Measurements from ENCODE around the gene TBC1D2. TPM values are rescaled to one million over a fixed set of nuclear protein-coding genes. Genes with fewer than 3 reads are reported as not detected.

The TBC1D2 gene
- polyA plus RNA-seq, 2 of the 4 experiments (the other 2 are of a cell fraction) = 3.3 to 7.3 TPM

DNA sequence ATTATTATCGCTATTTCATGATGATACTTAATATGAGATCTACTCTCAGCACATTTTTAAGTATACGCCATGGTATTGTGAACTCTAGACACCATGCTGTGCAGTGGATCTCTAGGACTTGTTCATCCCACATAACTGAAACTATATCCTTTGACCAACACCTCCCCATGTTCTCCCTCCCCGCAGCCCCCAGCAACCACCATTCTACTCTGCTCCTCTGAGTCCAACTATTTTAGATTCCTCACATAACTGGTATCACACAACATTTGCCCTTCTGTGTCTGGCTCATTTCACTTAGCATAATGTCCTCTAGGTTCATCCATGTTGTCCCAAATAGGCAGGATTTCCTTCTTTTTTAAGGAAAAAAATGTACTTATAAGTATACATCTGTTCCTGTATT lies 6.6 kb upstream of the TBC1D2 start (continued):
- TF ChIP-seq KDM1A (IDR thresholded peaks at IDR 0.05; ENCODE audit: low read depth) = no peak
- TF ChIP-seq SMC3 (IDR thresholded peaks at IDR 0.05) = no peak
- no peak for TF ChIP-seq RAD21 (conservative IDR thresholded peaks at IDR 0.05 in 1 of 2, IDR thresholded peaks at IDR 0.05 in 1 of 2)
- no peak for TF ChIP-seq EP300 (IDR thresholded peaks at IDR 0.05)
- no peak for TF ChIP-seq PBX3 (IDR thresholded peaks at IDR 0.05)
- TF ChIP-seq CHD2 (IDR thresholded peaks at IDR 0.05; ENCODE audit: low read length, partially characterized antibody) = no peak

DNA sequence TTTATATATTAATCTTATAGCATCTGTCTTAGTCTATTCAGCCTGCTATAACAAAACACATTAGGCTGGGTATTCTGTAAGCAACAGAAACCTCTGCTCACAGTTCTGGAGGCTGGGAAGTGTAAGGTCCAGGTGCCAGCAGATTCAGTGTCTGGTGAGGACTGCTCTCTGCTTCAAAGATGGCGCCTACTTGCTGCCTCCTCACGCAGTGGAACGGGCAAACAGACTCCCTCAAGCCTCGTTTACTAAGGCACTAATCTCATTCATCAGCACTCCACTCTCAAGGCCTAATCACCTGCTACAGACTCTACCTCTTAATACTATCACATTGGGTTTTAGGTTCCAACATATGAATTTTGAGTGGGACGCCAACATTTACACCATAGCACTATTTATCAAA lies 5.2 kb upstream of the TBC1D2 start:
- H3K4me3 ChIP-seq = no peak overlapping the region
- TF ChIP-seq HDAC2 (IDR thresholded peaks at IDR 0.05) (no peak), CBX2 (IDR thresholded peaks at IDR 0.05; ENCODE audit: borderline replicate concordance, low read depth) (no peak), HEYL (CRISPR knock-in tag; IDR thresholded peaks at IDR 0.05) (no peak), JUN (IDR thresholded peaks at IDR 0.05) (no peak), HOXA7 (CRISPR knock-in tag; IDR thresholded peaks at IDR 0.05) (no peak), NPAS2 (CRISPR knock-in tag; IDR thresholded peaks at IDR 0.05; ENCODE audit: borderline replicate concordance) (no peak), EP300 (IDR thresholded peaks at IDR 0.05) (no peak), MYC (IDR thresholded peaks at IDR 0.05; ENCODE audit: borderline replicate concordance, low read length) (no peak), JUNB (IDR thresholded peaks at IDR 0.05) (no peak), FOXS1 (CRISPR knock-in tag; IDR thresholded peaks at IDR 0.05) (no peak), POLR2AphosphoS2 (conservative IDR thresholded peaks at IDR 0.05; ENCODE audit: low read length) (no peak), GATA3 (IDR thresholded peaks at IDR 0.05; ENCODE audit: borderline replicate concordance) (no peak)
- TF ChIP-seq, protein P1, sequence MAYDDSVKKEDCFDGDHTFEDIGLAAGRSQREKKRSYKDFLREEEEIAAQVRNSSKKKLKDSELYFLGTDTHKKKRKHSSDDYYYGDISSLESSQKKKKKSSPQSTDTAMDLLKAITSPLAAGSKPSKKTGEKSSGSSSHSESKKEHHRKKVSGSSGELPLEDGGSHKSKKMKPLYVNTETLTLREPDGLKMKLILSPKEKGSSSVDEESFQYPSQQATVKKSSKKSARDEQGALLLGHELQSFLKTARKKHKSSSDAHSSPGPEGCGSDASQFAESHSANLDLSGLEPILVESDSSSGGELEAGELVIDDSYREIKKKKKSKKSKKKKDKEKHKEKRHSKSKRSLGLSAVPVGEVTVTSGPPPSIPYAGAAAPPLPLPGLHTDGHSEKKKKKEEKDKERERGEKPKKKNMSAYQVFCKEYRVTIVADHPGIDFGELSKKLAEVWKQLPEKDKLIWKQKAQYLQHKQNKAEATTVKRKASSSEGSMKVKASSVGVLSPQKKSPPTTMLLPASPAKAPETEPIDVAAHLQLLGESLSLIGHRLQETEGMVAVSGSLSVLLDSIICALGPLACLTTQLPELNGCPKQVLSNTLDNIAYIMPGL (CRISPR knock-in tag; IDR thresholded peaks at IDR 0.05; ENCODE audit: borderline replicate concordance) = no peak
- TF ChIP-seq, protein P2, sequence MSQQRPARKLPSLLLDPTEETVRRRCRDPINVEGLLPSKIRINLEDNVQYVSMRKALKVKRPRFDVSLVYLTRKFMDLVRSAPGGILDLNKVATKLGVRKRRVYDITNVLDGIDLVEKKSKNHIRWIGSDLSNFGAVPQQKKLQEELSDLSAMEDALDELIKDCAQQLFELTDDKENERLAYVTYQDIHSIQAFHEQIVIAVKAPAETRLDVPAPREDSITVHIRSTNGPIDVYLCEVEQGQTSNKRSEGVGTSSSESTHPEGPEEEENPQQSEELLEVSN (IDR thresholded peaks at IDR 0.05; ENCODE audit: borderline replicate concordance, low read depth) = no peak
- TF ChIP-seq, protein P3, sequence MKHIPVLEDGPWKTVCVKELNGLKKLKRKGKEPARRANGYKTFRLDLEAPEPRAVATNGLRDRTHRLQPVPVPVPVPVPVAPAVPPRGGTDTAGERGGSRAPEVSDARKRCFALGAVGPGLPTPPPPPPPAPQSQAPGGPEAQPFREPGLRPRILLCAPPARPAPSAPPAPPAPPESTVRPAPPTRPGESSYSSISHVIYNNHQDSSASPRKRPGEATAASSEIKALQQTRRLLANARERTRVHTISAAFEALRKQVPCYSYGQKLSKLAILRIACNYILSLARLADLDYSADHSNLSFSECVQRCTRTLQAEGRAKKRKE (CRISPR knock-in tag; IDR thresholded peaks at IDR 0.05; ENCODE audit: low read depth) = no peak
- WGBS (ENCODE audit: missing lambda C conversion rate) = 71% methylated on average over 5 of the region's 5 CpGs
- ATAC-seq (no peak), FAIRE-seq (no peak), DNase-seq (ENCODE audit: low read depth in 1 of 2, low spot score in 1 of 2) (no peak)
- POLR2A ChIA-PET = no interaction called here
- H3K27ac ChIP-seq = no peak overlapping the region
- H3K9me3 ChIP-seq = no peaks in the 10 kb centered on the region
- peaks cover 6% of the 10 kb centered on the region; the same call in 2 of the 3 replicates for H3K4me1 ChIP-seq
- CTCF ChIA-PET = interaction anchor here (1.1 to 3.2 kb wide), 5 partner anchors 26 to 307 kb away, joined by 3 to 19 read pairs (median 5); no protein-coding TSS in a partner anchor
- H3K4me2 ChIP-seq = no peak overlapping the region

GRCh38 chr9:98259791-98260190 lies 4.3 kb upstream of the TBC1D2 start:
- ChIA-PET POLR2A (no interaction called here), CTCF (interaction anchor here (0.6 to 3.2 kb wide), 12 partner anchors 12 to 307 kb away, joined by 3 to 19 read pairs (median 4); no protein-coding TSS in a partner anchor)
- FAIRE-seq (no peak), DNase-seq (ENCODE audit: low read depth in 1 of 2, low spot score in 1 of 2) (no peak), ATAC-seq (no peak)
- no peaks in the 10 kb centered on the region for H3K9me3 ChIP-seq
- WGBS (ENCODE audit: missing lambda C conversion rate) = 89% methylated on average over 3 of the region's 3 CpGs
- H3K4me1 ChIP-seq = peaks cover 7% of the 10 kb centered on the region; the same call in 2 of the 3 replicates
- no peak overlapping the region for H3K4me3 ChIP-seq
- no peak overlapping the region for H3K27ac ChIP-seq
- H3K4me2 ChIP-seq = no peak overlapping the region
- TF ChIP-seq, protein P2 (IDR thresholded peaks at IDR 0.05; ENCODE audit: borderline replicate concordance, low read depth) = no peak
- TF ChIP-seq PBX3 (IDR thresholded peaks at IDR 0.05) (no peak), USF2 (IDR thresholded peaks at IDR 0.05) (no peak), FOSB (CRISPR knock-in tag; IDR thresholded peaks at IDR 0.05) (no peak), POLR2A (IDR thresholded peaks at IDR 0.05; ENCODE audit: low read length) (no peak)
- TF ChIP-seq, protein P1 (CRISPR knock-in tag; IDR thresholded peaks at IDR 0.05; ENCODE audit: borderline replicate concordance) = no peak
- TF ChIP-seq, protein P4, sequence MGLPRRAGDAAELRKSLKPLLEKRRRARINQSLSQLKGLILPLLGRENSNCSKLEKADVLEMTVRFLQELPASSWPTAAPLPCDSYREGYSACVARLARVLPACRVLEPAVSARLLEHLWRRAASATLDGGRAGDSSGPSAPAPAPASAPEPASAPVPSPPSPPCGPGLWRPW (IDR thresholded peaks at IDR 0.05) = no peak

Data from A549 (cell line).